ENCODE data around the gene SMIM36.
"Not testable (repeated sequence)": the region's sequence is repeated elsewhere in the genome, so short reads cannot be mapped to it uniquely, and the experiment has no call there.

SMIM36 gene

DNA sequence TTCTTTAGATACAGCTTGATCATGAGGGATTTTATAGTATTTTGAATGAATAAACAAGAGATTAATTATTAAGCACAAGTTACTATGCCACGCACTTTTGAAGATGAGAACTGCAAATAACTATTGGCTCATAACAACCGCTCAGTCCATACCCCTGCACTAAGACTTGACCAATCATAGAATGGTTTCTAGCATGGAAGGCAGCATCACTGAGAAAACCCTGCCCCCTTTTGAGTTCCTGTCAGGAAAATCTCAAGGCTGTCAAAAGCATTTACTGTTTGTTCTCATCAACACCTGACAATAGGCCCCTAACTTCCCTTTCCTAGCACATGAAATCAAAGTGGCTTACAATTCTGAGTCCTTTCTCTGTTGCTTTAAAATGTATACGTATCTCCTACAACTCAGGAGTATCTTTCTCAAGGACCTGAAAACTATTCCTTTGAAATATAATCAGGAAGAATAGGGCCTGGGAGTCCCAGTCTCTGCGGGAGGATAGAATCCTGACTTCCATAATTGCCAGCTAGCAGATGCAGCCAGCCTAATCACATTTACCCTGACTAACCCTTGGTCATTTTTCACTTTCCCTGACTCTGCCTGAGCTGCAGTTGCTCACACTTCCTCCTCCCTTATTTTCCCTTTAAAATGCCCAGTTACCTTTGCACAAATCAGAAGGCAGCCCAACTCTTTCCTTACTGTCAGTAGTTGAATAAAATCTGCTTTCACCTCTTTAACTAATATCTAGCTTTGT, 80.5 kb downstream of the SMIM36 start:
- no peak for DNase-seq (ENCODE audit: extremely low read depth, low read depth)
- TF ChIP-seq, protein P1, sequence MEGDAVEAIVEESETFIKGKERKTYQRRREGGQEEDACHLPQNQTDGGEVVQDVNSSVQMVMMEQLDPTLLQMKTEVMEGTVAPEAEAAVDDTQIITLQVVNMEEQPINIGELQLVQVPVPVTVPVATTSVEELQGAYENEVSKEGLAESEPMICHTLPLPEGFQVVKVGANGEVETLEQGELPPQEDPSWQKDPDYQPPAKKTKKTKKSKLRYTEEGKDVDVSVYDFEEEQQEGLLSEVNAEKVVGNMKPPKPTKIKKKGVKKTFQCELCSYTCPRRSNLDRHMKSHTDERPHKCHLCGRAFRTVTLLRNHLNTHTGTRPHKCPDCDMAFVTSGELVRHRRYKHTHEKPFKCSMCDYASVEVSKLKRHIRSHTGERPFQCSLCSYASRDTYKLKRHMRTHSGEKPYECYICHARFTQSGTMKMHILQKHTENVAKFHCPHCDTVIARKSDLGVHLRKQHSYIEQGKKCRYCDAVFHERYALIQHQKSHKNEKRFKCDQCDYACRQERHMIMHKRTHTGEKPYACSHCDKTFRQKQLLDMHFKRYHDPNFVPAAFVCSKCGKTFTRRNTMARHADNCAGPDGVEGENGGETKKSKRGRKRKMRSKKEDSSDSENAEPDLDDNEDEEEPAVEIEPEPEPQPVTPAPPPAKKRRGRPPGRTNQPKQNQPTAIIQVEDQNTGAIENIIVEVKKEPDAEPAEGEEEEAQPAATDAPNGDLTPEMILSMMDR (IDR thresholded peaks at IDR 0.05; ENCODE audit: low read depth, low read length, missing control alignments): no peak
- H3K4me3 ChIP-seq (replicated peaks; ENCODE audit: low read depth, low read length): no peak overlapping the region

DNA sequence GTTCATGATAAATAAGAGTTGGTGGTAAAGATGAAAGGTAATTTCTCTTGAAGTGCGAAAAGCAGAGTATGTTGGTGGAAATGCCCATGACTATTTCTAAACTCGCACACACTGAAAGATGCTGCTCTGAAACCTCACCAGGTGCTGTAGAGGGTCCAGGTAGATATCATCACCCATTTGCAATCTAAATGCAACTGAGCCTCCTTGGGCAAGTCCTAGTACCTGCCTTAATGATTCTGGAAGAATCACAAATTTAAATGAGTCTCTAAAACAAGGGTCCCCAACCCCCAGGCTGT, 83.7 kb downstream of the SMIM36 start:
- TF ChIP-seq, protein P1 (IDR thresholded peaks at IDR 0.05; ENCODE audit: low read depth, low read length, missing control alignments): no peak
- DNase-seq (ENCODE audit: extremely low read depth, low read depth): no peak
- H3K4me3 ChIP-seq (replicated peaks; ENCODE audit: low read depth, low read length): no peak overlapping the region

DNA sequence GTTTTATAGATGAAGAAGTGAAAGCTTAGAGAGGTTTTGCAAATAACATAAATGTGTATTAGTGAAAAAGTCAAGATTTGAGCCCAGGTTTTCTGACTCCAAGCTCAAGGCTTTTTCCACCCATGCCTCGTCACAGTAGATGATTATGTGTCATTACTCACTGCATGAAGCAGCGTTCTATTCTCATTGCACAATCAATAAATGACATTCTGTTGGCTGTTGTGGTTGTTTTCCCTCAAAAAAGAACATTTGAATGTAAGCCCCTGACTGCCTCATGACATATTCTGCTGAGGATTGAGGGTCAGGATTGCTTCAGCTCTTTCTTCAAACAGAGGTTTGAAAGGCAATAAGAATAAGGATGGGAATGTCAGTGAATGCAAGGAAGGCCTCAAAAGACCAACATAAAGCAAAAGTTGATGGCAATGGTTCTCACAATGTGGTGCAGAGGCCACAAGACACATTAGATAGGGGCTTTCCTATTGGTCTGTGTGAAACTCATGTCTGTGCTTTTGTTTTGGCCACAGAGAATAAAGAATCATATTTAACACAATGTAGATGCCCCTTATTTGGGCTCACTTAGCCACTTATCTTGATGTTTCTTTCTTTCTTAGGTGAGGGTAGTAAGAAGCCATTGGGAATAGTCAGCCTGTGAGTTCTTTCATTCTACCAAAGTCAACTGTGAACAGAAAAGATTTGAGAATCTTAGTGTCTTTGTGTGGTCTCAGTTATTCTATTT, 84.2 kb downstream of the SMIM36 start:
- DNase-seq (ENCODE audit: extremely low read depth, low read depth): no peak
- TF ChIP-seq, protein P1 (IDR thresholded peaks at IDR 0.05; ENCODE audit: low read depth, low read length, missing control alignments): no peak
- H3K4me3 ChIP-seq (replicated peaks; ENCODE audit: low read depth, low read length): no peak overlapping the region

DNA sequence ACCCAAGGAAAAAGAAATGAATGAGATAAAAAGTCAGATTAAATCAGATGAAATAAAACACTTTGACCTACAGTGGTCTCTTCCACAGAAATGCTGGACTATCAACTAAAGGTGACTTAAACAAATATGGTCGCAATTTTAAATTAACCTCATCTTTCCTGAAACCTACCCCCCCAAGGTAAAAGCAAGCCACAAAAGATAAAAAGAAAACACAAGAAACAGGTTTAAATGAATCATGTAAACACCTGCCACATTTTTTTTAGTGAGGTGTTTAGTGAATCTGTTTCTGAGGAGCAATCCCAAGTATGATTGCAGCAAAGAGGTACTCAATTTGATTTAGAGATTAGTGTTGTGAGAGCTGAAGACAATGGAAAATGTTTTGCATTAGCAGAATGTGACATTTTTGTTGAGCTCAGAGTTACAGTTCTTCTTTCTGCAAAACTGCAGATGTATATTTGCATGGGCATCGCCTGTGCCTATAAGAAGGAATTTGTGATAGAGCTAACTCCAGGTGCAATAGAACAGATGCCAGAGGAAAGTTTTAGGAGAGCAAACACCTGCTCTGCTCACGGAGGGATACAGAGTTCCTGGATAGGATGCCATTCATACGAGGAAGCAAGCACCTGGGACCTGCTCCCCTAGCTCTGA, 86.2 kb downstream of the SMIM36 start:
- DNase-seq (ENCODE audit: extremely low read depth, low read depth): no peak
- TF ChIP-seq, protein P1 (IDR thresholded peaks at IDR 0.05; ENCODE audit: low read depth, low read length, missing control alignments): no peak
- H3K4me3 ChIP-seq (replicated peaks; ENCODE audit: low read depth, low read length): no peak overlapping the region

DNA sequence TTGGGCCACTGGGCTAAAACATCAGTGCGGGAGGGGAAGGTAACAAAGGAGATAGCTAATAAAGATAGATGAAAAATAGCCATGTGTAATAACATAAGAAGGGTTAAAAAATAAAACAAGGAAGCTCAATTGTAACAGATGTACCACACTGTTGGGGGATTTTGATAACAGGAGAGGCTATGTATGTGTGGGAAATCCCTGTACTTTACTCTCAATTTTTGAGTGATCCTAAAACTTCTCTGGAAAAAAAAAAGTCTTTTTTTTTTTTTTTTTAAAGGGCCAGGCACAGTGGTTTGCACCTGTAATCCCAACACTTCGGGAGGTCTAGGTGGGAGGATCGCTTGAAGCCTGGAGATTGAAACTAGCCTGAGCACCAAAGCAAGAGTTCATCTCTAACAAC, 87.7 kb downstream of the SMIM36 start:
- DNase-seq (ENCODE audit: extremely low read depth, low read depth): no peak
- no peak overlapping the region for H3K4me3 ChIP-seq (replicated peaks; ENCODE audit: low read depth, low read length)
- TF ChIP-seq, protein P1 (IDR thresholded peaks at IDR 0.05; ENCODE audit: low read depth, low read length, missing control alignments): no peak

DNA sequence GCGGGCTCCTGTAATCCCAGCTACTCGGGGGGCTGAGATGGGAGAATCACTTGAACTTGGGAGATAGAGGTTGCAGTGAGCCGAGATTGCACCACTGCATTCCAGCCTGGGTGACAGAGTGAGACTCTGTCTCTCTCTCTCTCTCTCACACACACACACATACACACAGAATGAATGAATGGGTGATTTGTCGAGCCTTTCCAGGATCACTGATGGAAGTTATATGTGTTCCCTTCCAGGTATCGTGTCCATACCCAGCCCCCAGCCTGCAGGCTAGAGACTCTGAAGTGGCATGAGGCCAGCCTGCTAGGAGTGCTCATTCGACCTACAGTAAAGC, 88.5 kb downstream of the SMIM36 start:
- H3K4me3 ChIP-seq (replicated peaks; ENCODE audit: low read depth, low read length); DNase-seq (ENCODE audit: extremely low read depth, low read depth): not testable (repeated sequence)

DNA sequence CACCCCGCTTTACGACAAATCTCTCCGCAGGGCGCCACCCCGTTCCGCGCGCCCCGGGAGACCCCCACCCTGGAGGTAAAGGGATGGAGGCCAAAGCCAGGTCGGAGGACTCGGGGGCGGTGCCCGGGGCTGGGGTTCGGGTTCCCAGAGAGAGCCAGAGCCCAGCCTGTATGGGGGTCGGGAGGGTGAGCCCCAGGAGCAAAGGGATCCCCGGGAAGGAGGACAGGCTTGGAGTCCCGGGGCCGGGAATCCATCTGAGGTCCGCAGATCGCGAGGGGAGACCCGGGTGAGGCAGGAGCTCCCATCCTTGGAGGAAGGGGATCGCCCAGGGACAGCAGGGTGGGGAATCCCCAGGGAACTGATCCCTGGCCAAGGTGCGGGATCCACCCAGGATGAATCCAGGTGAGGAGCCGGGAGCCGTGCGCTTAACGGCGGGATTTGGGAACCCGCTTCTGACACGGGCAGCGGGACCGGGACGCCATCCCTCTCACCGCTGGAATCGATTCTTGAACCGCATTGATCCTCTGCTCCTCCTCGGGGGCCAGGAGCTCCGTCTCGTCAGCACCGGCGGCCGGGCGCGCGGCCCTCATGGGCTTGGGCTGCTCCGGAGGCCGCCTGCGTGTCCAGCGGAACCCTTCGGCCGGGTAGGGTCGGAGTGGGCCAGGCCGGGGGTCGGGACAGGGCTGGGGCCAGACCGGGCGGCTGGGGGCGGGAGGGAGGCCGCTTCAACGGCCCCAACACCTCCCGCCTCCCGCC, 89.9 kb downstream of the SMIM36 start, which contains the start of gene MMD:
Gene MMD, minus strand, starts transcription at position 657 of the 756 bp plus-strand sequence. Its CDS starts 140 bp downstream, at position 517.
- TF ChIP-seq, protein P1 (IDR thresholded peaks at IDR 0.05; ENCODE audit: low read depth, low read length, missing control alignments): no peak
- peak within 1 kb of the TSS; percentile 83 for H3K4me3 ChIP-seq (replicated peaks; ENCODE audit: low read depth, low read length)
- no peak for DNase-seq (ENCODE audit: extremely low read depth, low read depth)

All from HFF-Myc (cell line).